HG02943 (cell line): Measurements from ENCODE around the gene ABCC8.

Experiments used
- ATAC-seq: cut with Tn5 transposase; IDR thresholded peaks from one replicate; pipeline ENCODE4 v1.9.1; 2021; ENCODE audit warnings: mild to moderate bottlenecking, low read depth, moderate library complexity; ENCODE audit not compliant: unreplicated experiment

Gene ABCC8

DNA sequence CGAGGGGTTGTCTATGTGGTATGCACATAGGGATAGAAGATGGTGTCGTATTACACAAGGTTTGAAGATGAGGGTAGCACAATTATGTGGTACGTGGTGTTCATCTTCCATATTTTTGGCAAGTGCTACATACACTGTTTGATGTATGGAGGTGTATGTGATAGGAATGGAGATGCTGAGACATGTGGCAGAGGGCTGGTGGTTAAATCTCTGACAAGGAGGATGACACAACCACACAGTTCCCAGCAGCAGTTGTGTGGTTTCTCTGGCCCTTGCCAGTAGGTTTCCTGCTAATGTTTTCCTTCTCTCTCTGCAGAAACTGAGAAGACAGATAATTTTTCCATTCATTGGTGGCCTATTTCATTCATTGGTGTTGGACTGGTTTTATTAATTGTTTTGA, 108.1 kb downstream of the ABCC8 start:
- no peak for ATAC-seq

DNA sequence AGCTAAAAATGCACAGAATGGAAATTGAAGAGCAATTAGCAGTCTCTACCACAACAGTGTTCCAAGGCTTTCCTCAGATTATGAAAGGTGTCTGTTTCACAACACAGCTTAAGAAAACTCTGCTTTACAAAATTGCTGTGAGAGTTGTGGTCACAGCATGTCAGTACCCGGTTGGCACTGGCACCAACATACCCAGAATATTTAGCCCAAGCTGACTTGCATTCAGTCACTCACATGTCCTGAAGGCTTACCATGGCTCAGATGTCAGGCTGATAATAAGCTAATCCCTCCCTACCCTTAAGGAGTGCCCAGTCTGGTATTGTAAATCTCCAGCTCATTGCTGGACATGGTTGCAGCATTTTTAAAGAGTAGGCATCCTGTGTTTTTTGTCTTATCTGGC, 110.2 kb downstream of the ABCC8 start:
- no peak for ATAC-seq

- ATAC-seq, result no peak
These were observed 122.0 kb downstream of the ABCC8 start for GRCh38 chr11:17354601-17354991.

GRCh38 chr11:17353821-17354600, 122.6 kb downstream of the ABCC8 start:
- ATAC-seq, result no peak

DNA sequence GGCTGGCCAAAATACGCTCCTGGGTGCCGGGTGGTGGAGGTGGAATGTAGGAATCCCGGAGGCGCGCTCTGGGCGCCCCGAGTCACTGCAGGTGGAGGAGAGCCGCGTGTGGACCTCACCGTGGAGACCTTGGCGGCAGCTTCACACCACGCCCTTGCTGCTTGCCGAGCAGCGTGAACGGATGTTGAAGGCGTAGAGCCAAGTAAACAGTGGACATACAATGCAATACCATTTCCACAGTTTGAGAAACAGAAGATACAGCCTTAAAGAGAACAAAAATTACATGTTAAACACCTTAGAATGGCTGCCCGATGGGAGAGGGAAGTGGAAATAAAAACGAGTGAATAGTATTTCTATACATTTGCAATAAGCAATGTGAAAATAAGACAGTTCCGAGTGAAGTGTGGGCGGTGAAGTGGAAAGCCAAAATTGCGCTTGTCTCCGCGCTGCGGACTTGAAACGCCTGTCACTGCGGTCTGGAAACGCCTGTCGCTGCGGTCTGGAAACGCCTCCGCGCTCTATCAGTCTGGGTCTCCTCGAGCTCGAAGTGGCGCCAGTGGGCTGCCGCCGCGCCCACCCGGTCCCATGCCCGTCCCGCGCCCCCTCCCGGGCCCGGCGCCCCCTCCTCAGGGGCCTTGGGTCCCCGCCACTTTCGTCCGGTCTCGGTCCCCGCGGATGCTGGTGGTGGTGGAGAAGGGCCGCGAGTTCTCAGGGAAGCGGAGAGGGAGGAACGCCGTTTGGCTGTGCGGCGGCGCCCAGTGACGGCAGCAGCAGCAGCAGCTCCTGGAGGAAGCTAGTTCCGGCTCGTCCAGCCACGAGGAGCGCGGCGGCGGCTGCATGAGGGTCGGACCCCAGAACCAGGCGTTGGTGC, 123.5 kb downstream of the ABCC8 start:
- ATAC-seq, result no peak

- ATAC-seq, result no peak
These were observed 125.0 kb downstream of the ABCC8 start, which contains the start of gene NCR3LG1 for GRCh38 chr11:17351510-17352176. Gene NCR3LG1 (plus strand): TSS chr11:17351800. CDS start chr11:17351970, 170 bp downstream.

DNA sequence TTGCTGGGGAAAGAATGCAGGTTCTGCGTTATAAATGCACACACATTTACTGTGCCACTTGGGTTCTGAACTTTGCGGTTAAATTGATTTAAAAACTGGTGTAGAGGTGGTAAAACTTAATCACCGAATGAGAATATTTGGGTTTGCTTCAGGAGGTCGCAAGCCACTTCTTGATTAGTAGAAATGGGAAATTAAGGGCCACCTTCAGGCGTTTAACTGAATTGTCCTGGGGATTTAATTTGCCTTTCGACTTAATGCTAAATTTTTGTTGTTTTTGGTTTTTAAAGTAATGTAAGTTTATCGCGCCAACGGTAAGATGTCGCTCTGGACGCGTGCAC, 125.5 kb downstream of the ABCC8 start:
- ATAC-seq, result no peak

DNA sequence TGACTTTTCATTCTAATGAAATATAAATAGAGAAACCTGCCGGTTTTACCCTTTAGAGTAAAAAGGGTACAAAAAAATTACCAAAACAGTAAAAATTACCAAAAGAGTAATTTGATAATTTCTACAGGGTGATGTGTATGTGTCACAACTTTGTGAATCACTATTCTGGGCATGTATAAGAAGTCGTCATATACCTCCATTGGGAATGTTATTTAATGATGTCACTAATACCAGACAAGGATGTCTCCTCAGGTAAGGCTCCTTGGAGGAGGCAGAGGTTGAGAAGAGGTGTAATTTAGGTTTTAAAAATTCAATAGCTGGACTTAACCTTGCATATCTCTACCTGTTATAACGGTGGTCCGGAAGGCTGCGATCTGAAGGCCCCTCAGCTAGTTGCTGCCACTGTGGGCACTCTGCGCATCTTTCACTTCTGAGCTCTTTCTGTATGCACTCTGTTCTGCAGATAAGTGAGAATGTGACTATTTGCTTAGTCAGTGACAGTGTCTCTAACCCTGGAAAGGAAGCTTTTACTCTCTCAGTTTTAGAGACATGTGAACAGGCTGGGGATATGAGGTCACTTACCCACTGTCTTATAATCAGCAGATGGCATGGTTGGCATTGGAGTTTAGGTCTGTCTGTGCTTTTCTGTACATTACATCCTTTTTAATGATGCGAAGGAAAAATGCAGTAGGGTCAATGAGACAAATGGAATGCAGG, 126.0 kb downstream of the ABCC8 start:
- no peak for ATAC-seq

DNA sequence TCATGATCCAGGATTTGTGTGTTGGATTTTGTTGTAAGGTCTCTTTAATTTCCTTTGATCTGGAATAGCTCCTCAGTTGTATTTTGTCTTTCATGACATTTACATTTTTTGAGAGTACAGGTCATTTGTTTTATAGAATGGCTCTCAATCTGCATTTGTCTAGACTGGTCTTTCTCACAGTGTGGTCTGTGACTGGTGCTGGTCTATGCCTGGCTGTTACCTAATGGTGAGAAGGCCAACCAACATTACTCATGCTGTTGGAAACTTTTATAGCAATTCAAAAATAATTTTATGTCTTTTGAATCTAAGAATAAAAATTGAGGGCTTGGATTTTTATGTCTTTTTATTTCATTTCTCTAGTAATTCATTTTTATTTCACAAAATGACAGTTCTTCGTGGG, 129.0 kb downstream of the ABCC8 start:
- ATAC-seq, result no peak

- ATAC-seq, result no peak
These were observed 132.7 kb downstream of the ABCC8 start for GRCh38 chr11:17343907-17344306.

- ATAC-seq, result no peak
These were observed 133.4 kb downstream of the ABCC8 start for GRCh38 chr11:17343257-17343656.
